Measurements from ENCODE around the gene AOX1. TPM values are rescaled to one million over a fixed set of nuclear protein-coding genes. Genes with fewer than 3 reads are reported as not detected.

The AOX1 gene
- total and polyA plus RNA-seq, 2 experiments from 2014 or later, result 1.4 to 5.0 TPM

- Histone ChIP-seq H3K36me3 (ENCODE audit: insufficient read depth) (no peaks in the 10 kb centered on the region), H3K27me3 (ENCODE audit: insufficient read depth) (no peaks in the 10 kb centered on the region), H3K9me2 (ENCODE audit: insufficient read depth) (no peaks in the 10 kb centered on the region), H3K4me1 (ENCODE audit: insufficient read depth) (no peaks in the 10 kb centered on the region), H4K20me1 (replicated peaks; ENCODE audit: insufficient read depth) (no peaks in the 10 kb centered on the region), H3K27ac (ENCODE audit: low read depth) (no peak overlapping the region), H3F3A (replicated peaks; ENCODE audit: low read depth) (no peaks in the 10 kb centered on the region), H3K4me3 (no peak overlapping the region), H2AFZ (no peak overlapping the region), H3K4me2 (no peak overlapping the region), H3K79me2 (replicated peaks; ENCODE audit: insufficient read depth) (no peaks in the 10 kb centered on the region)
- DNase-seq (ENCODE audit: low spot score) (no peak), ATAC-seq (no peak)
- Mint-ChIP-seq H3K9me3 (peaks cover 13% of the 10 kb centered on the region), H3K4me1 (no peaks in the 10 kb centered on the region), H3K4me3 (no peak overlapping the region), H3K27me3 (ENCODE audit: insufficient read depth, low read depth, poor library complexity) (no peaks in the 10 kb centered on the region), H3K36me3 (ENCODE audit: low read depth) (peaks cover 8% of the 10 kb centered on the region; the same call in 2 of the 3 replicates), H3K27ac (no peak overlapping the region)
- no peak for TF ChIP-seq REST (IDR thresholded peaks at IDR 0.05; ENCODE audit: unreplicated experiment)
- no peak for TF ChIP-seq POLR2AphosphoS5 (IDR thresholded peaks at IDR 0.05; ENCODE audit: low read depth)
- no peak for TF ChIP-seq EZH2 (IDR thresholded peaks at IDR 0.05; ENCODE audit: low read depth, unreplicated experiment)
- TF ChIP-seq NANOG (IDR thresholded peaks at IDR 0.05; ENCODE audit: borderline replicate concordance), result no peak
- TF ChIP-seq ZNF114 (CRISPR knock-in tag; IDR thresholded peaks at IDR 0.05), result no peak
- TF ChIP-seq ZNF331 (CRISPR knock-in tag; IDR thresholded peaks at IDR 0.05; ENCODE audit: low read depth), result no peak
- no peak for TF ChIP-seq CREB1 (CRISPR knock-in tag; IDR thresholded peaks at IDR 0.05; ENCODE audit: low read depth)
- no peak for TF ChIP-seq JUNB (IDR thresholded peaks at IDR 0.05; ENCODE audit: unreplicated experiment)
- no peak for TF ChIP-seq ZNF462 (CRISPR knock-in tag; IDR thresholded peaks at IDR 0.05)
- no peak for TF ChIP-seq STAT1 (IDR thresholded peaks at IDR 0.05; ENCODE audit: unreplicated experiment)
- TF ChIP-seq, protein P1, sequence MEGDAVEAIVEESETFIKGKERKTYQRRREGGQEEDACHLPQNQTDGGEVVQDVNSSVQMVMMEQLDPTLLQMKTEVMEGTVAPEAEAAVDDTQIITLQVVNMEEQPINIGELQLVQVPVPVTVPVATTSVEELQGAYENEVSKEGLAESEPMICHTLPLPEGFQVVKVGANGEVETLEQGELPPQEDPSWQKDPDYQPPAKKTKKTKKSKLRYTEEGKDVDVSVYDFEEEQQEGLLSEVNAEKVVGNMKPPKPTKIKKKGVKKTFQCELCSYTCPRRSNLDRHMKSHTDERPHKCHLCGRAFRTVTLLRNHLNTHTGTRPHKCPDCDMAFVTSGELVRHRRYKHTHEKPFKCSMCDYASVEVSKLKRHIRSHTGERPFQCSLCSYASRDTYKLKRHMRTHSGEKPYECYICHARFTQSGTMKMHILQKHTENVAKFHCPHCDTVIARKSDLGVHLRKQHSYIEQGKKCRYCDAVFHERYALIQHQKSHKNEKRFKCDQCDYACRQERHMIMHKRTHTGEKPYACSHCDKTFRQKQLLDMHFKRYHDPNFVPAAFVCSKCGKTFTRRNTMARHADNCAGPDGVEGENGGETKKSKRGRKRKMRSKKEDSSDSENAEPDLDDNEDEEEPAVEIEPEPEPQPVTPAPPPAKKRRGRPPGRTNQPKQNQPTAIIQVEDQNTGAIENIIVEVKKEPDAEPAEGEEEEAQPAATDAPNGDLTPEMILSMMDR (conservative IDR thresholded peaks at IDR 0.05; ENCODE audit: low read depth in 2 of 2), result no peak
- no peak for TF ChIP-seq ETS1 (IDR thresholded peaks at IDR 0.05)
- no peak for TF ChIP-seq EZH2phosphoT487 (IDR thresholded peaks at IDR 0.05; ENCODE audit: unreplicated experiment)
Measured at GRCh38 chr2:200687922-200688920, 102.4 kb downstream of the AOX1 start.

Data from GM23338 (cell line).